DOHH2 (cell line): ENCODE data around the gene PPM1G.

ENCODE experiments used
- H3F3A ChIP-seq: fragments of 200-600 bp; sonication (generic), shearing (Covaris generic); 2 replicates; pipeline ENCODE4 v1.6.0; 2016; ENCODE audit warnings: antibody characterized with exemption, mild to moderate bottlenecking; ENCODE audit not compliant: control insufficient read depth, insufficient read depth
- H3K27ac ChIP-seq: fragments of 200-600 bp; sonication (generic); 2 replicates; pipeline ENCODE4 v1.5.1; 2014; ENCODE audit warnings: low read depth, mild to moderate bottlenecking, low read length, moderate library complexity
- H3K27me3 ChIP-seq: fragments of 200-600 bp; sonication (generic); 2 replicates; pipeline ENCODE4 v1.6.1; 2014; ENCODE audit warnings: mild to moderate bottlenecking, low read length, mixed read lengths; ENCODE audit not compliant: control insufficient read depth
- H3K36me3 ChIP-seq: fragments of 200-600 bp; sonication (generic); 2 replicates; pipeline ENCODE4 v1.6.1; 2014; ENCODE audit warnings: mild to moderate bottlenecking, low read length, moderate library complexity, mixed read lengths; ENCODE audit not compliant: control insufficient read depth
- H3K4me1 ChIP-seq: fragments of 200-600 bp; sonication (generic); 2 replicates; pipeline ENCODE4 v1.6.1; 2014; ENCODE audit warnings: mild to moderate bottlenecking, low read length, mixed read lengths; ENCODE audit not compliant: control insufficient read depth
- H3K4me2 ChIP-seq: fragments of 200-600 bp; sonication (generic); 2 replicates; pipeline ENCODE4 v1.6.0; 2014; ENCODE audit warnings: mild to moderate bottlenecking, low read length, moderate library complexity
- H3K4me3 ChIP-seq: fragments of 200-600 bp; sonication (generic); 2 replicates; pipeline ENCODE4 v1.5.1; 2014; ENCODE audit warnings: mild to moderate bottlenecking, low read length, mixed read lengths
- H3K79me2 ChIP-seq: fragments of 200-600 bp; sonication (generic); 2 replicates; pipeline ENCODE4 v1.6.1; 2014; ENCODE audit warnings: mild to moderate bottlenecking, low read length, mixed read lengths; ENCODE audit not compliant: control insufficient read depth
- H3K9me2 ChIP-seq: fragments of 200-600 bp; sonication (generic); replicated peaks from 2 replicates; pipeline ENCODE4 v1.6.1; 2014; ENCODE audit warnings: mild to moderate bottlenecking, low read length, mixed read lengths; ENCODE audit not compliant: control insufficient read depth
- H3K9me3 ChIP-seq: fragments of 200-600 bp; sonication (generic); 2 replicates; pipeline ENCODE4 v1.6.1; 2014; ENCODE audit warnings: antibody characterized with exemption, low read length, mixed read lengths; ENCODE audit not compliant: control insufficient read depth, insufficient read depth
- H4K20me1 ChIP-seq: fragments of 200-600 bp; sonication (generic); 2 replicates; pipeline ENCODE4 v1.6.0; 2014; ENCODE audit warnings: low read depth, mild to moderate bottlenecking, antibody characterized with exemption, low read length, moderate library complexity; ENCODE audit not compliant: control insufficient read depth, insufficient read depth
- EZH2phosphoT487 ChIP-seq: fragments of 200-600 bp; sonication (generic); IDR thresholded peaks from 2 replicates; pipeline ENCODE4 v1.6.1; 2017; ENCODE audit warnings: borderline replicate concordance, mild to moderate bottlenecking, antibody characterized with exemption, low read length, moderate library complexity, mixed read lengths
- TF ChIP-seq, protein P1 (sequence below): fragments of 200-600 bp; sonication (generic); IDR thresholded peaks from one replicate; pipeline ENCODE4 v1.5.1; 2014; ENCODE audit warnings: antibody characterized with exemption, mild to moderate bottlenecking, low read depth, low read length; ENCODE audit not compliant: poor library complexity, severe bottlenecking

PPM1G gene

DNA sequence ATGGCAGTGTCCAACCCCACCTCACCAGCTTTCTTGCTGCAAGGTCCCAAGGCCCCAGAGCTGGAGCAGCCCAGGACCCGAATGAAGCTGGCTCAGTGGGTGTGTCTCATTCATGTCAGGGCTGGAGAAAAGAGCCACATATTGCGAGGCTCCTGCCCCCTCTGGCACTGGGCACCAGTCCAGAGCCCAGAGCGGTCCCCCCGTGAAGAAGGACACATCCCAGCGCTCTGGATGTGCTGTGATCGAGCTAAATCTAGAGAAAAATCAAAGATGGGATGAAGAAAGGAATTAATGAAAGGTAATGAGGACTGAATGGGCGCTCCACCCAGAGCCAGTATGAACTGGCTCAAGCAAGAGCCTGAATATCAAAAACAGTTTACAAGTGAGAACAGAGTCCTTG is 73.2 kb downstream of the PPM1G start:
- H3K36me3 ChIP-seq, result peaks cover 69% of the 10 kb centered on the region

DNA sequence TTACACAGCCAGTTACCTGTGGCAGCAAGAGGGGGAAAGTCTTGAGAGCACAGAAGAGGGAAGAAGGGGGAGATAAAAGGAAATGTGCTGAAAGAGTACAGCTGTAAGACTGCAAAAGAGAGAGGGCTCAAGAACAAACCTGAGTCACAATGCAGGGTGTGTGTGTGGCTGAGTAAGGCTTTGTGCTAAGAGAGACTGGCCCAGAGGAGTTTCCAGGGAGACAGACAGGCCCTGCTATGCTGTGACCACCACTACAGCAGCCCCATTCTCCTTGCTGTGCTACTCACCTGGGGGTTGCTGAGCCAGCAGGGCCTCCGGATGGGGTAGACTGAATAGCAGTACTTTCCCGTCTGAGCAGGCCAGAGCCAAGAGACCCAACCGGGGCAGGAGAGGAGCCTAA is 74.1 kb downstream of the PPM1G start:
- Histone ChIP-seq H3K4me2 (no peak overlapping the region), H3K27ac (no peak overlapping the region), H3K4me1 (no peaks in the 10 kb centered on the region), H3K27me3 (no peaks in the 10 kb centered on the region), H3F3A (no peaks in the 10 kb centered on the region), H3K9me2 (no peaks in the 10 kb centered on the region), H3K36me3 (peaks cover 67% of the 10 kb centered on the region), H3K79me2 (no peaks in the 10 kb centered on the region), H3K9me3 (no peaks in the 10 kb centered on the region), H4K20me1 (no peaks in the 10 kb centered on the region), H3K4me3 (no peak overlapping the region)
- TF ChIP-seq, protein P1, sequence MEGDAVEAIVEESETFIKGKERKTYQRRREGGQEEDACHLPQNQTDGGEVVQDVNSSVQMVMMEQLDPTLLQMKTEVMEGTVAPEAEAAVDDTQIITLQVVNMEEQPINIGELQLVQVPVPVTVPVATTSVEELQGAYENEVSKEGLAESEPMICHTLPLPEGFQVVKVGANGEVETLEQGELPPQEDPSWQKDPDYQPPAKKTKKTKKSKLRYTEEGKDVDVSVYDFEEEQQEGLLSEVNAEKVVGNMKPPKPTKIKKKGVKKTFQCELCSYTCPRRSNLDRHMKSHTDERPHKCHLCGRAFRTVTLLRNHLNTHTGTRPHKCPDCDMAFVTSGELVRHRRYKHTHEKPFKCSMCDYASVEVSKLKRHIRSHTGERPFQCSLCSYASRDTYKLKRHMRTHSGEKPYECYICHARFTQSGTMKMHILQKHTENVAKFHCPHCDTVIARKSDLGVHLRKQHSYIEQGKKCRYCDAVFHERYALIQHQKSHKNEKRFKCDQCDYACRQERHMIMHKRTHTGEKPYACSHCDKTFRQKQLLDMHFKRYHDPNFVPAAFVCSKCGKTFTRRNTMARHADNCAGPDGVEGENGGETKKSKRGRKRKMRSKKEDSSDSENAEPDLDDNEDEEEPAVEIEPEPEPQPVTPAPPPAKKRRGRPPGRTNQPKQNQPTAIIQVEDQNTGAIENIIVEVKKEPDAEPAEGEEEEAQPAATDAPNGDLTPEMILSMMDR, result no peak
- no peak for TF ChIP-seq EZH2phosphoT487

More for the DNA sequence above, 73.2 kb downstream of the PPM1G start:
- H3K27ac ChIP-seq, result no peak overlapping the region
- no peaks in the 10 kb centered on the region for H4K20me1 ChIP-seq
- no peaks in the 10 kb centered on the region for H3K9me2 ChIP-seq
- TF ChIP-seq, protein P1, result no peak
- H3K4me3 ChIP-seq, result no peak overlapping the region
- no peak overlapping the region for H3K4me2 ChIP-seq
- H3K9me3 ChIP-seq, result no peaks in the 10 kb centered on the region
- H3K4me1 ChIP-seq, result no peaks in the 10 kb centered on the region
- no peaks in the 10 kb centered on the region for H3K27me3 ChIP-seq
- no peaks in the 10 kb centered on the region for H3K79me2 ChIP-seq
- H3F3A ChIP-seq, result no peaks in the 10 kb centered on the region
